Gastroesophageal sphincter (tissue), 3 donors: ENCODE results near the gene CDCA7L.
"Not testable (repeated sequence)": the region's sequence is repeated elsewhere in the genome, so short reads cannot be mapped to it uniquely, and the experiment has no call there.

Experiments used
- CTCF ChIP-seq, 4 experiments: fragments of 200-600 bp in 2 of 4; fragments of 450-650 bp in 2 of 4; sonication (generic) in 1 of 4; IDR thresholded peaks; one replicate each; pipeline ENCODE4 v1.5.1; 2017 to 2019; ENCODE audit warnings: antibody characterized with exemption in 4 of 4, mild to moderate bottlenecking in 2 of 4, moderate library complexity in 2 of 4
- POLR2A ChIP-seq, 2 donors: fragments of 450-650 bp; IDR thresholded peaks; one replicate each; pipeline ENCODE4 v1.6.1; 2017; ENCODE audit warnings: antibody characterized with exemption in 2 of 2, mild to moderate bottlenecking in 2 of 2, moderate library complexity in 1 of 2

DNA sequence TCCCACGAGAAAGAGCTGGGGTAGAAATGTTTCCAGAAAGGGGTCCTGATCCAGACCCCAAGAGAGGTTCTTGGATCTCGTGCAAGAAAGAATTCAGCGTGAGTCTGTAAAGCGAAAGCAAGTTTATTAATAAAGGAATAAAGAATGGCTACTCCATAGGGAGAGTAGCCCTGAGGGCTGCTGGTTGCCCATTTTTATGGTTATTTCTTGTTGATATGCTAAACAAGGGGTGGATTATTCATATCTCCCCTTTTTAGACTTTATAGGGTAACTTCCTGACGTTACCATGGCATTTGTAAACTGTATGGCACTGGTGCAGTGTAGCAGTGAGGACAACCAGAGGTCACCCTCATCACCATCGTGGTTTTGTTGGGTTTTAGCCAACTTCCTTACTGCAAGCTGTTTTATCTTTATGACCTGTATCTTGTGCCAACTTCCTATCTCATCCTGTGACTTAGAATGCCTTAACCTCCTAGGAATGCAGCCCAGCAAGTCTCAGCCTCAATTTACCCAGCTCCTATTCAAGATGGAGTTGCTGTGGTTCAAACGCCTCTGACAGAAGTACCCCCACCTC is 80.0 kb downstream of the CDCA7L start:
- TF ChIP-seq CTCF, POLR2A (IDR thresholded peaks at IDR 0.05): not testable (repeated sequence)
